Osteoblast (primary cell): Measurements from ENCODE around the gene SLC30A3. TPM values are rescaled to one million over a fixed set of nuclear protein-coding genes. Genes with fewer than 3 reads are reported as not detected.

Source experiments
- DNase-seq: peaks from one replicate; pipeline ENCODE4 v3.0.0; 2011; ENCODE audit warnings: low spot score, mixed read lengths; ENCODE audit not compliant: insufficient read length; ENCODE audit errors: missing footprints
- H2AFZ ChIP-seq: 2 replicates; pipeline ENCODE4 v1.6.0; 2011; ENCODE audit warnings: mild to moderate bottlenecking, low read length
- H3K27ac ChIP-seq: 2 replicates; pipeline ENCODE4 v1.5.1; 2011; ENCODE audit warnings: mild to moderate bottlenecking, low read depth, low read length, moderate library complexity
- H3K27me3 ChIP-seq: 2 replicates; pipeline ENCODE4 v1.6.0; 2012; ENCODE audit warnings: mild to moderate bottlenecking, control low read depth, inconsistent platforms, low read length, moderate library complexity; ENCODE audit not compliant: insufficient read depth
- H3K36me3 ChIP-seq: 2 replicates; pipeline ENCODE4 v1.5.1; 2011; ENCODE audit warnings: mild to moderate bottlenecking, low read length, control low read depth, moderate library complexity; ENCODE audit not compliant: insufficient read depth
- H3K4me1 ChIP-seq: 2 replicates; pipeline ENCODE4 v1.5.1; 2011; ENCODE audit warnings: mild to moderate bottlenecking, low read length, control low read depth, moderate library complexity; ENCODE audit not compliant: insufficient read depth
- H3K4me2 ChIP-seq: 2 replicates; pipeline ENCODE4 v1.6.0; 2011; ENCODE audit warnings: mild to moderate bottlenecking, low read length; ENCODE audit not compliant: insufficient read depth
- H3K4me3 ChIP-seq: fragments of 200-600 bp; sonication (generic); 3 replicates; pipeline ENCODE4 v1.5.1; 2012; ENCODE audit warnings: mild to moderate bottlenecking, low read length, inconsistent platforms; ENCODE audit not compliant: insufficient read depth
- H3K79me2 ChIP-seq: 2 replicates; pipeline ENCODE4 v1.6.0; 2012; ENCODE audit warnings: mild to moderate bottlenecking, low read length, control low read depth, inconsistent platforms; ENCODE audit not compliant: insufficient read depth
- H3K9me3 ChIP-seq: 2 replicates; pipeline ENCODE4 v1.5.1; 2011; ENCODE audit warnings: low read depth, low read length, control low read depth
- H4K20me1 ChIP-seq: 2 replicates; pipeline ENCODE4 v1.6.0; 2012; ENCODE audit warnings: mild to moderate bottlenecking, low read length, control low read depth; ENCODE audit not compliant: insufficient read depth
- CTCF ChIP-seq: IDR thresholded peaks from 2 replicates; pipeline ENCODE4 v1.5.1; 2011; ENCODE audit warnings: mild to moderate bottlenecking, low read depth, low read length, moderate library complexity; ENCODE audit errors: extremely low read depth
- total RNA-seq: library from RNA; depleted of rRNA; stranded (reverse); fragments of >200 nt; gene quantifications from 2 replicates; pipeline ENCODE4 v1.2.3, GENCODE V29; 2012

Gene SLC30A3
- total RNA-seq, 1 donor: under 0.01 TPM

GRCh38 chr2:27291865-27292264 lies 29.0 kb upstream of the SLC30A3 start:
- Histone ChIP-seq H3K4me2 (no peak overlapping the region), H3K4me3 (no peak overlapping the region), H3K4me1 (peaks cover 9% of the 10 kb centered on the region), H2AFZ (no peak overlapping the region), H3K27me3 (peaks cover 45% of the 10 kb centered on the region), H3K36me3 (no peaks in the 10 kb centered on the region), H4K20me1 (no peaks in the 10 kb centered on the region), H3K9me3 (no peaks in the 10 kb centered on the region), H3K27ac (no peak overlapping the region), H3K79me2 (no peaks in the 10 kb centered on the region)
- DNase-seq: no peak
- TF ChIP-seq CTCF: no peak

GRCh38 chr2:27290549-27290948 lies 27.7 kb upstream of the SLC30A3 start:
- H3K9me3 ChIP-seq: no peaks in the 10 kb centered on the region
- H3K27me3 ChIP-seq: peaks cover 46% of the 10 kb centered on the region
- H3K27ac ChIP-seq: no peak overlapping the region
- H3K79me2 ChIP-seq: no peaks in the 10 kb centered on the region
- H2AFZ ChIP-seq: no peak overlapping the region
- DNase-seq: no peak
- TF ChIP-seq CTCF: no peak
- no peak overlapping the region for H3K4me3 ChIP-seq
- no peaks in the 10 kb centered on the region for H4K20me1 ChIP-seq
- H3K36me3 ChIP-seq: no peaks in the 10 kb centered on the region
- no peak overlapping the region for H3K4me2 ChIP-seq
- peaks cover 9% of the 10 kb centered on the region for H3K4me1 ChIP-seq

- Histone ChIP-seq H3K4me3 (no peak overlapping the region), H2AFZ (no peak overlapping the region), H3K4me2 (no peak overlapping the region), H3K27me3 (peaks cover 47% of the 10 kb centered on the region), H3K79me2 (no peaks in the 10 kb centered on the region), H3K27ac (no peak overlapping the region), H3K4me1 (peaks cover 9% of the 10 kb centered on the region), H3K9me3 (no peaks in the 10 kb centered on the region), H3K36me3 (no peaks in the 10 kb centered on the region), H4K20me1 (no peaks in the 10 kb centered on the region)
- no peak for TF ChIP-seq CTCF
- no peak for DNase-seq
Measured at GRCh38 chr2:27288610-27289009, 25.8 kb upstream of the SLC30A3 start.

GRCh38 chr2:27285481-27285880 lies 22.6 kb upstream of the SLC30A3 start:
- Histone ChIP-seq H3K9me3 (no peaks in the 10 kb centered on the region), H3K4me1 (peaks cover 19% of the 10 kb centered on the region), H3K4me2 (no peak overlapping the region), H4K20me1 (no peaks in the 10 kb centered on the region), H2AFZ (no peak overlapping the region), H3K79me2 (no peaks in the 10 kb centered on the region), H3K27ac (no peak overlapping the region), H3K36me3 (no peaks in the 10 kb centered on the region), H3K27me3 (peaks cover 32% of the 10 kb centered on the region), H3K4me3 (no peak overlapping the region)
- TF ChIP-seq CTCF: no peak
- no peak for DNase-seq
